GM23338 (cell line): Measurements from ENCODE around the gene PRRT1. TPM values are rescaled to one million over a fixed set of nuclear protein-coding genes. Genes with fewer than 3 reads are reported as not detected.

ENCODE experiments used
- ATAC-seq: fragments of 200-7000 bp; cut with Tn5 transposase; 3 replicates; pipeline ENCODE4 v1.9.1; 2020
- DNase-seq: peaks from one replicate; pipeline ENCODE4 v3.0.0-alpha.2; 2015; ENCODE audit warnings: low spot score
- H2AFZ ChIP-seq: fragments of 200-600 bp; sonication (generic); 2 replicates; pipeline ENCODE4 v1.8.0; 2016; ENCODE audit warnings: antibody characterized with exemption, mild to moderate bottlenecking, moderate library complexity
- H3F3A ChIP-seq: fragments of 200-600 bp; sonication (generic); replicated peaks from 2 replicates; pipeline ENCODE4 v1.8.0; 2017; ENCODE audit warnings: antibody characterized with exemption, mixed run types, low read depth
- H3K27ac ChIP-seq: fragments of 200-600 bp; sonication (generic); 2 replicates; pipeline ENCODE4 v1.6.1; 2016; ENCODE audit warnings: low read depth
- H3K27me3 ChIP-seq: fragments of 200-600 bp; sonication (generic); 2 replicates; pipeline ENCODE4 v1.8.0; 2016; ENCODE audit warnings: mild to moderate bottlenecking, mixed run types, moderate library complexity; ENCODE audit not compliant: insufficient read depth
- H3K36me3 ChIP-seq: fragments of 200-600 bp; sonication (generic); 2 replicates; pipeline ENCODE4 v1.8.0; 2016; ENCODE audit warnings: mild to moderate bottlenecking; ENCODE audit not compliant: insufficient read depth
- H3K4me1 ChIP-seq: fragments of 200-600 bp; sonication (generic); 2 replicates; pipeline ENCODE4 v1.8.0; 2016; ENCODE audit warnings: mild to moderate bottlenecking, moderate library complexity; ENCODE audit not compliant: insufficient read depth
- H3K4me2 ChIP-seq: fragments of 200-600 bp; sonication (generic); 2 replicates; pipeline ENCODE4 v1.7.1; 2017; ENCODE audit warnings: mixed run types
- H3K4me3 ChIP-seq: fragments of 200-600 bp; sonication (generic); 2 replicates; pipeline ENCODE4 v1.6.1; 2016; ENCODE audit warnings: mixed run types
- H3K79me2 ChIP-seq: fragments of 200-600 bp; sonication (generic); replicated peaks from 2 replicates; pipeline ENCODE4 v1.8.0; 2017; ENCODE audit warnings: mild to moderate bottlenecking; ENCODE audit not compliant: insufficient read depth
- H3K9me2 ChIP-seq: fragments of 200-600 bp; sonication (generic); 2 replicates; pipeline ENCODE4 v1.8.0; 2017; ENCODE audit not compliant: insufficient read depth
- H4K20me1 ChIP-seq: fragments of 200-600 bp; sonication (generic); replicated peaks from 2 replicates; pipeline ENCODE4 v1.8.0; 2017; ENCODE audit warnings: mild to moderate bottlenecking; ENCODE audit not compliant: insufficient read depth
- H3K27ac Mint-ChIP-seq: 2 replicates; pipeline ENCODE4 v1.8.0; 2020; ENCODE audit warnings: inconsistent platforms, mild to moderate bottlenecking, moderate library complexity, mixed read lengths
- H3K27me3 Mint-ChIP-seq: 3 replicates; pipeline ENCODE4 v1.8.0; 2022; ENCODE audit warnings: low read depth, mild to moderate bottlenecking, moderate library complexity, mixed read lengths, inconsistent platforms; ENCODE audit not compliant: insufficient read depth, poor library complexity
- H3K36me3 Mint-ChIP-seq: 3 replicates; pipeline ENCODE4 v1.8.0; 2021; ENCODE audit warnings: low read depth, mild to moderate bottlenecking, inconsistent platforms, moderate library complexity, mixed read lengths
- H3K4me1 Mint-ChIP-seq: 3 replicates; pipeline ENCODE4 v1.8.0; 2020; ENCODE audit warnings: mild to moderate bottlenecking, inconsistent platforms, mixed read lengths
- H3K4me3 Mint-ChIP-seq: 3 replicates; pipeline ENCODE4 v1.8.0; 2021; ENCODE audit warnings: moderate library complexity, mild to moderate bottlenecking, inconsistent platforms, mixed read lengths
- H3K9me3 Mint-ChIP-seq: 3 replicates; pipeline ENCODE4 v1.8.0; 2020; ENCODE audit warnings: moderate library complexity, mild to moderate bottlenecking, inconsistent platforms, mixed read lengths
- CREB1 ChIP-seq: fragments of 250-450 bp; sonication (Bioruptor Pico); IDR thresholded peaks from 2 replicates; pipeline ENCODE4 v1.5.0; 2020; ENCODE audit warnings: low read depth, mild to moderate bottlenecking, moderate library complexity
- CTCF ChIP-seq, 2 experiments: fragments of 200-600 bp in 1 of 2; sonication (generic) in 1 of 2; conservative IDR thresholded peaks; 2 replicates each; pipeline versions ENCODE4 v1.5.1 to v1.6.1; 2016 to 2017; ENCODE audit warnings: antibody characterized with exemption in 2 of 2, low read depth in 2 of 2, mild to moderate bottlenecking in 2 of 2, moderate library complexity in 1 of 2
- ETS1 ChIP-seq: IDR thresholded peaks from 2 replicates; pipeline ENCODE4 v1.6.1; 2016; ENCODE audit warnings: antibody characterized with exemption
- EZH2phosphoT487 ChIP-seq: fragments of 200-600 bp; sonication (generic); IDR thresholded peaks from one replicate; pipeline ENCODE4 v1.8.1; 2018; ENCODE audit warnings: antibody characterized with exemption; ENCODE audit not compliant: unreplicated experiment
- JUNB ChIP-seq: IDR thresholded peaks from one replicate; pipeline ENCODE4 v1.6.1; 2016; ENCODE audit warnings: antibody characterized with exemption; ENCODE audit not compliant: unreplicated experiment
- NANOG ChIP-seq: IDR thresholded peaks from 2 replicates; pipeline ENCODE4 v1.6.1; 2016; ENCODE audit warnings: antibody characterized with exemption, borderline replicate concordance
- POLR2AphosphoS5 ChIP-seq: IDR thresholded peaks from 2 replicates; pipeline ENCODE4 v1.6.1; 2016; ENCODE audit warnings: antibody characterized with exemption, low read depth
- REST ChIP-seq: IDR thresholded peaks from one replicate; pipeline ENCODE4 v1.6.1; 2018; ENCODE audit warnings: antibody characterized with exemption; ENCODE audit not compliant: unreplicated experiment
- STAT1 ChIP-seq: IDR thresholded peaks from one replicate; pipeline ENCODE4 v1.6.1; 2016; ENCODE audit warnings: antibody characterized with exemption; ENCODE audit not compliant: unreplicated experiment
- ZNF114 ChIP-seq: fragments of 250-450 bp; sonication (Bioruptor Pico); IDR thresholded peaks from 2 replicates; pipeline ENCODE4 v1.5.0; 2020; ENCODE audit warnings: mild to moderate bottlenecking, moderate library complexity
- ZNF331 ChIP-seq: fragments of 250-450 bp; sonication (Bioruptor Pico); IDR thresholded peaks from 2 replicates; pipeline ENCODE4 v1.5.0; 2020; ENCODE audit warnings: low read depth, mild to moderate bottlenecking, moderate library complexity
- polyA plus RNA-seq: library from polyadenylated mRNA; unstranded; fragments of >200 nt; fragmentation: Nextera tagmentation; extraction: Ambion mirVana; gene quantifications from 2 replicates; pipeline ENCODE4 v1.2.1, GENCODE V29; 2016
- total RNA-seq: library from RNA; depleted of rRNA; stranded (reverse); fragments of >200 nt; shearing (Covaris generic); gene quantifications from 2 replicates; pipeline ENCODE4 v1.2.3, GENCODE V29; 2014

Gene PRRT1
- total and polyA plus RNA-seq, 2 experiments from 2014 or later, result 2.7 TPM; not detected in 1

DNA sequence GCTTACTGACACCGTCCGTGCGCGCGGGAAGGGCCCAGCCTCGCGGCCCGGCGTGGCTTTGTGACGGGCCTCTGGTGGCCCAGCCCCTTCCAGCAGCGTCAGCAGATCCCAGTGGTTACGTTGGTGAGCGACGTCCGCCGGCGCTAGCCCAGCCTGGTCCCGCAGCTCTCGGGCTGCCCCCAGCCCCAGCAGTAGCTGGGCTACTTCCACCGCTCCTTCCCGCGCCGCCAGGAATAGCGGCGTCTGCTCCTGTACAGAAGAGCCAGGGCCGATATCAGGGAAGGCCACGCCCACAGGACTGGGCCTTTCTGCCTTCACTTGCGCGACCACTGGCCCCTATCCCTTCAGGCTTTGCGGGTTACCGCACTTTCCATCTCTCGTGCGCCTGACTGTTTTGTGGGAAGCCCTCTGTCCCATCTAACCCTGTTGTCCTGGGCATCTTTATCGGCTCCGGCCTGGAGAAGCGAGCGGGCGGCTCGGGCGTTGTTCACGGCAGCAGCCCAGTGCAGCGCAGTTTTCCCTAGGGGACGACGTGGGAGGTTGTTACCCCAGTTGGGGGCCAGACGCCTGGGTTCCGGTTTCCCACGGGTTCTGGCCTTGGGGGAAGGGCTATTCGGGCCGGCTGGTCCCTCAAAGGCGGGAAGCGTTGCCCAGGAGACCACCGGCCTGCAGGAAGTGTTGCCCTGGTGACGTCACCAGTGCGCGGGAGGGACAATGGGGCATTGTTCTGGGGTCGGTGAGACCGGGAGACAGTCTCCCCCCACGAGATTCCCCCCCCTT is 44.4 kb upstream of the PRRT1 start:
- Histone ChIP-seq H3K36me3 (no peaks in the 10 kb centered on the region), H3K4me1 (peaks cover 48% of the 10 kb centered on the region), H3K4me3 (peak overlapping the region; percentile 99), H3K27ac (peak overlapping the region; percentile 100), H2AFZ (peak overlapping the region; percentile 86; the same call in 1 of the 2 replicates), H4K20me1 (no peaks in the 10 kb centered on the region), H3K27me3 (no peaks in the 10 kb centered on the region), H3K4me2 (peak overlapping the region; percentile 100), H3K79me2 (no peaks in the 10 kb centered on the region), H3F3A (peaks cover 18% of the 10 kb centered on the region), H3K9me2 (no peaks in the 10 kb centered on the region)
- peaks cover 13% of the 10 kb centered on the region for H3K27me3 Mint-ChIP-seq
- H3K9me3 Mint-ChIP-seq, result no peaks in the 10 kb centered on the region; the same call in 2 of the 3 replicates
- peaks cover 51% of the 10 kb centered on the region for H3K4me1 Mint-ChIP-seq
- peak overlapping the region; percentile 100 for H3K27ac Mint-ChIP-seq
- no peaks in the 10 kb centered on the region for H3K36me3 Mint-ChIP-seq
- no peak for TF ChIP-seq EZH2phosphoT487
- TF ChIP-seq JUNB, result no peak
- TF ChIP-seq STAT1, result no peak
- no peak for TF ChIP-seq NANOG
- peak; percentile 98 for TF ChIP-seq CREB1 (CRISPR knock-in tag)
- TF ChIP-seq ETS1, result 0 out of 2 replicates have a peak, but pooled peaks have one; percentile 45
- no peak for TF ChIP-seq ZNF331 (CRISPR knock-in tag)
- TF ChIP-seq ZNF114 (CRISPR knock-in tag), result no peak
- TF ChIP-seq POLR2AphosphoS5, result peak; percentile 53
- no peak for TF ChIP-seq REST
- peak overlapping the region; percentile 95 for H3K4me3 Mint-ChIP-seq
- peak; percentile 97 for DNase-seq
- peak; percentile 74 for ATAC-seq

DNA sequence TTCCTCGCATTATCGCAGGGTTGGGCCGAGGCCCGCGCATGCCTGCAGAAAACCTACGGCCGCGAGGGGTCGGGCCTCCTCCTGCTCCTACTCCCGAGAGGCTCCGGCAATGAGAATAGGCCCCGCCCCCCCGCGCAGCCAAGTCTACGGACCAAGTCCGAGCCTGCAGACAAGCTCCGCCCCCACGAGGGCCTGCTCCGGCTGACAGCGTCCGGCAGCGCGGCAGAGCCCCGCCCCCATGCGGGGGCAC is 43.8 kb upstream of the PRRT1 start:
- Mint-ChIP-seq H3K4me3 (peak overlapping the region; percentile 95), H3K4me1 (peaks cover 53% of the 10 kb centered on the region)
- no peak overlapping the region for H2AFZ ChIP-seq

More for the DNA sequence above, 43.8 kb upstream of the PRRT1 start:
- Histone ChIP-seq H3K36me3 (no peaks in the 10 kb centered on the region), H3K4me3 (peak overlapping the region; percentile 99; the same call in 1 of the 2 replicates), H3K27ac (0 out of 2 replicates have a peak overlapping the region, but pooled peaks have one; percentile 100), H3K9me2 (no peaks in the 10 kb centered on the region), H3K4me2 (no peak overlapping the region; the same call in 1 of the 2 replicates), H3K79me2 (no peaks in the 10 kb centered on the region), H3F3A (peaks cover 21% of the 10 kb centered on the region), H3K27me3 (no peaks in the 10 kb centered on the region), H3K4me1 (peaks cover 52% of the 10 kb centered on the region), H4K20me1 (no peaks in the 10 kb centered on the region)
- H3K9me3 Mint-ChIP-seq, result no peaks in the 10 kb centered on the region; the same call in 2 of the 3 replicates
- no peak overlapping the region; the same call in 1 of the 2 replicates for H3K27ac Mint-ChIP-seq
- no peaks in the 10 kb centered on the region for H3K36me3 Mint-ChIP-seq
- H3K27me3 Mint-ChIP-seq, result peaks cover 13% of the 10 kb centered on the region
- DNase-seq, result peak; percentile 100
- no peak for ATAC-seq
- TF ChIP-seq CTCF (conservative IDR thresholded peaks at IDR 0.05; ENCODE audit: low read depth in 2 of 2) (peak in 1 of 2 experiments; percentile 44; a peak in 2 of 4 replicates), POLR2AphosphoS5 (no peak)
